ENCODE data around the gene PLXNB3. TPM values are rescaled to one million over a fixed set of nuclear protein-coding genes. Genes with fewer than 3 reads are reported as not detected.

Gene PLXNB3
- total RNA-seq, 2 experiments from 2014 or later, result not detected

GRCh38 chrX:153775293-153776119 is 11.5 kb downstream of the PLXNB3 start:
- TF ChIP-seq, protein P1, sequence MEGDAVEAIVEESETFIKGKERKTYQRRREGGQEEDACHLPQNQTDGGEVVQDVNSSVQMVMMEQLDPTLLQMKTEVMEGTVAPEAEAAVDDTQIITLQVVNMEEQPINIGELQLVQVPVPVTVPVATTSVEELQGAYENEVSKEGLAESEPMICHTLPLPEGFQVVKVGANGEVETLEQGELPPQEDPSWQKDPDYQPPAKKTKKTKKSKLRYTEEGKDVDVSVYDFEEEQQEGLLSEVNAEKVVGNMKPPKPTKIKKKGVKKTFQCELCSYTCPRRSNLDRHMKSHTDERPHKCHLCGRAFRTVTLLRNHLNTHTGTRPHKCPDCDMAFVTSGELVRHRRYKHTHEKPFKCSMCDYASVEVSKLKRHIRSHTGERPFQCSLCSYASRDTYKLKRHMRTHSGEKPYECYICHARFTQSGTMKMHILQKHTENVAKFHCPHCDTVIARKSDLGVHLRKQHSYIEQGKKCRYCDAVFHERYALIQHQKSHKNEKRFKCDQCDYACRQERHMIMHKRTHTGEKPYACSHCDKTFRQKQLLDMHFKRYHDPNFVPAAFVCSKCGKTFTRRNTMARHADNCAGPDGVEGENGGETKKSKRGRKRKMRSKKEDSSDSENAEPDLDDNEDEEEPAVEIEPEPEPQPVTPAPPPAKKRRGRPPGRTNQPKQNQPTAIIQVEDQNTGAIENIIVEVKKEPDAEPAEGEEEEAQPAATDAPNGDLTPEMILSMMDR (conservative IDR thresholded peaks at IDR 0.05; ENCODE audit: low read length), result no peak
- TF ChIP-seq EZH2phosphoT487 (IDR thresholded peaks at IDR 0.05; ENCODE audit: borderline replicate concordance, low read depth, low read length), result no peak
- no peak for DNase-seq (ENCODE audit: low spot score)
- Histone ChIP-seq H3K27ac (ENCODE audit: low read depth, low read length, poor library complexity, severe bottlenecking) (no peak overlapping the region), H3K9me3 (ENCODE audit: low read length) (no peaks in the 10 kb centered on the region), H3K36me3 (ENCODE audit: insufficient read depth, low read length) (no peaks in the 10 kb centered on the region), H3K4me2 (ENCODE audit: low read length) (no peak overlapping the region), H2AFZ (ENCODE audit: low read length) (no peak overlapping the region), H3K9me2 (ENCODE audit: insufficient read depth, low read length) (no peaks in the 10 kb centered on the region), H3K4me3 (ENCODE audit: low read depth, low read length, poor library complexity, severe bottlenecking) (no peak overlapping the region), H4K20me1 (ENCODE audit: insufficient read depth, low read length) (no peaks in the 10 kb centered on the region), H3K4me1 (ENCODE audit: insufficient read depth, low read length, poor library complexity, severe bottlenecking) (peaks cover under 1% of the 10 kb centered on the region), H3K79me2 (ENCODE audit: insufficient read depth, low read depth, low read length) (no peaks in the 10 kb centered on the region)
- CTCF ChIA-PET (ENCODE audit: unreplicated experiment), result no interaction called here
- intact Hi-C loops (cut with micrococcal nuclease; ENCODE audit: unreplicated experiment), result no loop called here
- no TSS peak for BruUV-seq (replicated peaks)
- POLR2A ChIA-PET, result no interaction called here

- Histone ChIP-seq H2AFZ (ENCODE audit: low read length) (no peak overlapping the region), H3K9me3 (ENCODE audit: low read length) (no peaks in the 10 kb centered on the region), H3K79me2 (ENCODE audit: insufficient read depth, low read depth, low read length) (no peaks in the 10 kb centered on the region), H4K20me1 (ENCODE audit: insufficient read depth, low read length) (no peaks in the 10 kb centered on the region), H3K4me3 (ENCODE audit: low read depth, low read length, poor library complexity, severe bottlenecking) (no peak overlapping the region), H3K4me2 (ENCODE audit: low read length) (no peak overlapping the region), H3K36me3 (ENCODE audit: insufficient read depth, low read length) (no peaks in the 10 kb centered on the region), H3K9me2 (ENCODE audit: insufficient read depth, low read length) (no peaks in the 10 kb centered on the region), H3K27ac (ENCODE audit: low read depth, low read length, poor library complexity, severe bottlenecking) (no peak overlapping the region), H3K4me1 (ENCODE audit: insufficient read depth, low read length, poor library complexity, severe bottlenecking) (peaks cover 3% of the 10 kb centered on the region)
- BruUV-seq (replicated peaks), result no TSS peak
- TF ChIP-seq, protein P1 (conservative IDR thresholded peaks at IDR 0.05; ENCODE audit: low read length), result no peak
- no peak for TF ChIP-seq EZH2phosphoT487 (IDR thresholded peaks at IDR 0.05; ENCODE audit: borderline replicate concordance, low read depth, low read length)
- intact Hi-C loops (cut with micrococcal nuclease; ENCODE audit: unreplicated experiment), result no loop called here
- no peak for DNase-seq (ENCODE audit: low spot score)
- CTCF ChIA-PET (ENCODE audit: unreplicated experiment), result no interaction called here
- POLR2A ChIA-PET, result no interaction called here
Observed at GRCh38 chrX:153776120-153776599, 12.1 kb downstream of the PLXNB3 start.

DNA sequence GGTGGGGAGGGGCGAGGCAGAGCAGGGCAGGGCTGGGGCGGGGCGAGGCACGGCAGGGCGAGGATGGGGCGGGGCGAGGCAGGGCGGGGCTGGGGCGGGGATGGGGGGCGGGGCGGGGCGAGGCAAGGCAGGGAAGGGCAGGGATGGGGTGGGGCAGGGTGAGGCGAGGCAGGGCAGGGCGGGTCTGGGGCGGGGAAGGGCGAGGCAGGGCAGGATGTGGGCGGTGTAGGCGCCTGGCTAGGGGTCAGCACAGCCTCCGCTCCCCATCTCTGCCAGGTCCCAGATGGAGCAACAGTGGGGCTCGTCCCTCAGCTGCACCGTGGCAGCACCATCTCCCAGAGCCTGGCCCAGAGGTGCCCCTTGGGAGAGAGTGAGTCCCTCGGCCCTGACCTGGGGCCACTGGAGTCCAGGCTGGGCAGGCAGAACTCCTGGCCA is 12.6 kb downstream of the PLXNB3 start:
- intact Hi-C loops (cut with micrococcal nuclease; ENCODE audit: unreplicated experiment), result no loop called here
- H2AFZ ChIP-seq (ENCODE audit: low read length), result no peak overlapping the region
- no peak for TF ChIP-seq EZH2phosphoT487 (IDR thresholded peaks at IDR 0.05; ENCODE audit: borderline replicate concordance, low read depth, low read length)
- TF ChIP-seq, protein P1 (conservative IDR thresholded peaks at IDR 0.05; ENCODE audit: low read length), result no peak

More for the DNA sequence above, 12.6 kb downstream of the PLXNB3 start:
- Histone ChIP-seq H3K4me3 (ENCODE audit: low read depth, low read length, poor library complexity, severe bottlenecking) (no peak overlapping the region), H3K9me3 (ENCODE audit: low read length) (no peaks in the 10 kb centered on the region), H3K9me2 (ENCODE audit: insufficient read depth, low read length) (no peaks in the 10 kb centered on the region), H3K4me2 (ENCODE audit: low read length) (no peak overlapping the region), H3K79me2 (ENCODE audit: insufficient read depth, low read depth, low read length) (no peaks in the 10 kb centered on the region), H3K4me1 (ENCODE audit: insufficient read depth, low read length, poor library complexity, severe bottlenecking) (peaks cover 3% of the 10 kb centered on the region), H3K36me3 (ENCODE audit: insufficient read depth, low read length) (no peaks in the 10 kb centered on the region), H4K20me1 (ENCODE audit: insufficient read depth, low read length) (no peaks in the 10 kb centered on the region), H3K27ac (ENCODE audit: low read depth, low read length, poor library complexity, severe bottlenecking) (no peak overlapping the region)
- DNase-seq (ENCODE audit: low spot score), result peak; percentile 22
- POLR2A ChIA-PET, result no interaction called here
- CTCF ChIA-PET (ENCODE audit: unreplicated experiment), result no interaction called here
- BruUV-seq (replicated peaks), result no TSS peak

Measured in OCI-LY7 (cell line).